ENCODE results near the gene BTBD17.

Gene BTBD17

DNA sequence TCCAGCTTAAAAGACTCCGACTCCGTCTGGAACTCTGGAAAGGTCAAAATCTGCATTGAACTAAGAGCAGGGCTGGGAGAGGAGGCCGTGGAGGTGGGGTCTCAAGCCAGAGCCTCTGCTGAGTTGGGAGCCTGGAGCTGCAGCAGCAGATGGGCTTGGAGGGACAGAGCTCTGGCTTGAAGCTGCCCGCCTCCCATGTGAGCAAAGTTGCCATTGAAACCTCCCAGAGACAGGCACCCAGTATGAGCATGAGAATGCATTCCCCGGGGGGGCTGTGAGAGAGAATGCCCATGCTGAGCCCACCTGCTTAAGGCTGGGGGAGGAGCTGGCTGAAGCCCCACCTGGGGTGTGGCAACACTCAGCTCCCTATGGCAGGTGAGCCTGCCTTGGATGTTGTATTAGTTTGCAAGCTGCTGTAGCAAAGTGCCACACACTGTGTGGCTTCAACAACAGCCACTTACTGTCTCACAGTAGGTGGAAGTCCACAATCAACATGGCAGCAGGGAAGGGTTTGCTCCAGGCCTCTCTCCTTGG, 26.1 kb downstream of the BTBD17 start:
- no peak for DNase-seq (ENCODE audit: low spot score)

DNA sequence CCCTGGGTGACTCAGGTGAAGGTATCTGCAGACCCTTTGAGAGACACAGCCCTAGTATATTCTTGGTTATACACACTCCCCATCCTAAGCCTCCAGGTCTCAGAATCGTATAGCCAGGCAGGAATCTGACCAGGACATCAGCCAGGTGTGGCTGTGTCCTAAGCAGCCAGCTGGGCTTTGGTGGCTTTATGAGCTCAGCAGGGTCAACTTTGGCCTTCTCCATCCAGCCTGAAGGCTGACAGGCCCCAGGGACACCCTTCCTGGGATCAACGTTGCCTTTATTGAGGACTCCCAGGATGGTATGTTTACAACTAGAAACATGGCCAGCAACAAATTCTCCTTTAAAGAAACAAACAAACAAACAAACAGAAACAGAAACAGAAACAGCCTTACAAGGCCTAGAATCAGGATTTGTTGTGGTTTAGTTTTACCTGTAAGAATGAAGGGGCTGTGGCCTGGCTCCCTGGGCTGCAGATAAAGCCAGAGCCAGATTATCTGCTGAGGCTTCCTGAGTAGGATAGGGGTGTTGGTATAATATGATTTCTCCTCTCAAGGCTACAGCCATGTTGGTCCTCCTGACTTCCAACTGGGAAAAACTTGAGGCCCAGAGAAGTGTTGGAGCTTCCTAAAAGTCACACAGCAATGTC, 27.2 kb downstream of the BTBD17 start:
- no peak for DNase-seq (ENCODE audit: low spot score)

DNA sequence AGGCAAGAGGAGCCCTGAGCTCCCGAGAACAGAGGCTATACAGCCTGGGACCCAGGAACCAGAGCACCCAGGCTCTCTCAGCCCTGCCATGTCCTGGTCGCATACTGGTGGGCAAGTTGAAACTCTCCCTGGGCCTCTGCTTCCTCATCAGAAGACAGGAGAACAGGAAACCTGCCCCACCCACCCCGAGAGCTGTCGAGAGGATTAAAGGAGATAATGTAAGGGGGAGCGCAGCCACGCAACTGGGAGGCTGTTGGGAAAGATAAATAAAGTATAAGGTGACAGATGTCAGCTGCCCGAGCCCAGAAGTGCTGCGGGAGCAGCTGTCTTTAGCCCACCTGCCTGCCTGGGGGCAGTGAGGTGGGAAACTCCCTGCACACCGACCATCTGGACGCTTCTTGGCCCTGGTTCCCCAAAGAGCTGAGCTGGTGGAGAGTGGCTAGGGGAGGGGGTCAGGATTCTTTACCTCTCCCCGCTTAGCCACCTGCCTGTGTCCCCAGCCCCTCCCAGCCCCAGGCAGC, 28.8 kb downstream of the BTBD17 start:
- no peak for DNase-seq (ENCODE audit: low spot score)

DNA sequence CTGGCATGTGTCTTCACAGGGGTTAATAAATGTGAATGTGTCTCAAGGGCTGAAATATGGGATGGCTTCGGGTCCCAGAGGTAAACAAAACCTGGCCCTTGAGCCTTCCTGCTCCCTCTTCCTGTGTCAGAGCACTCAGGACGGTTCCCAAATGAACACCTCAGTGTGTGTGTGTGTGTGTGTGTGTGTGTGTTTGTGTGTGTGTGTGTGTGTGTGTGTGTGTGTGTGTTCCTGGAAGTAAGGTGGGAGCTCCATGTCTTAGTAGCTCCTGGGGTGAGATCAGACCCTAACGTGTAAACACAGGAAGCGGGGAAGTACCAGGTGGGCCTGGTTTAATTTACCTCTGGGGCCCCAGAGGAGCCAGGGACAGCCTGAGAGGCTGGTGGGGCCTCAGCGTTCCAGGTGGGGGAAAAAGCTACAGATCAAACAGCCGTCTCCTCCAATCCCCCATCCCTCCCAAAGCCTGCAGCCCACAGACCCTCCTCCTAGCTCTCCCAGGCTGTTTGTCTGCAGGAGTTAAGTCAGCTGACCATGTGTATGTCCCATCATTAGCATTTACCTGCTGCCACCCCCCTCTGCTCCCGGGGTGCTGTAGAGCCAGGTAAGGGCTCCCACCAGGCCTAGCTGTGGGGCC, 29.5 kb downstream of the BTBD17 start:
- DNase-seq (ENCODE audit: low spot score), result no peak

DNA sequence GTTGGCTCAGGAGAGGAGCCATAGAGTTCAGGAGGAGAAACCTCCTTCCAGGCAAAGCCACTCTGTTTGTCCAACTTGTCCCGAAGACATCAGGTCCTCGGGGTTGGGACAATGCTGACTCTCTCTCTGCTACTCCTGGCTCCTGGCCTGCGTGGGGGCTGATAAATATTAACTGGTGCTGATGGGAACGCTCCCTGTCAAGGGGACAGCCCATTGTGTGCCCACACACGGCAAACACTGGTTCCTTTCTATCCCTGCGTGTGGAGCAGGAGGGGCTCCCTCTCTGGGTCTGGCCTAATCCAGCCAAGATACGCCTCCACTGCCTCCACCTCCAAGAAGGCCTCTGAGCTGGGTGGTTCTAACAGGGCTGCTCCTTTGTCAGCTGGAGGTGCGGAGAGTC, 31.2 kb downstream of the BTBD17 start:
- peak; percentile 37 for DNase-seq (ENCODE audit: low spot score)

- no peak for DNase-seq (ENCODE audit: low spot score)
Observed at GRCh38 chr17:74329378-74329777, 32.3 kb downstream of the BTBD17 start.

GRCh38 chr17:74328487-74328886, 33.2 kb downstream of the BTBD17 start:
- no peak for DNase-seq (ENCODE audit: low spot score)

GRCh38 chr17:74326506-74326905, 35.2 kb downstream of the BTBD17 start:
- DNase-seq (ENCODE audit: low spot score), result no peak

DNA sequence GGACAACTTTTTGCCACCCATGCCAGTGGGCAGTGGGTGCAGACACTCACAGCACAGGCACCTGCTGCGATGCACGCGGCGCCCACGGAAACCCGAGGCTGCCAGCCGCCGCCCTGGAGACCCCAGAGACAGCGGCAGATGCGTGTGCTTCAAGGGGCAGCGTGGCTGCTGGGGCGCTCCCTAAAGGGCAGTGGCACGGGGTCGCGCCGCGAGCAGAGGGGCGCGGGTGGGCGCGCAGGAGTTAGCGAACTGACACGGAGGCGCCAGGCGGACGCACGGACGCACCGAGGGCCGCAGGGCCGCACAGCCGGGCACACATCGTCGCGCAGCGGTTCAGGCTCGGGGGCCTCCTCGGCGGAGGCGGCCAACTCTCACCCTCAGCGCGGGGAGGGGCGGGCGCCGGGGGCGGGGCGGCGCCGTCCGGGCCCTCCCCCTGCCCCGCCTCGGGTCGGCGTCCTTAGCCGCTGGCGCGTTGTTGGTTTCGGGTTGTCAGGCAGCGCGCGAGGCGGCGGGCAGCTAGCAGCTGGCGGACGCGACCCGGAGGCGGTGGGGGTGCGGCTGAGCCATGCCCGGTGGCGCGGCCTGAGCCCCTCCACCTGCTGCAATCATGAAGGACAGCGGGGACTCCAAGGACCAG, 35.8 kb downstream of the BTBD17 start, which contains the start of gene KIF19:
Gene KIF19, plus strand, starts transcription at position 484 of the 637 bp plus-strand sequence. Its CDS starts 124 bp downstream, at position 608.
- peak; percentile 25 for DNase-seq (ENCODE audit: low spot score)

DNA sequence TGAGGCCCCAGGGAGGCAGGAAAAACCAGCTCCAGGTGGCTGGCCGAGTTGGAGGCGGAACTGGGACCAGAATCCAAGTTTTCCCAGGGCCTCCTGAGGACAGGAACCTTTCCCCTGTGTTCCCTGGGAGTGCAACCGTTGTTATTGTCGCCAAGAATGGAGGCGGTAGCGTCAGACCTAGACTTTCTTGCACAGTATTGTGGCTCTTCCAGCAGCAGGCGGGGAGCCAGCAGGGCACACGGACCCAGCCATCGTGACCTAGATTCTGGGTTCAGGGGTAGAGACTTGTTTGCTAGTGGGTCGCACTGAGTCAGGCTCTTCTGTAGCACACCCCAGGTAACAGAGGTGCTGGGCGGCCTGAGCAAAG, 36.3 kb downstream of the BTBD17 start:
- peak; percentile 30 for DNase-seq (ENCODE audit: low spot score)

DNA sequence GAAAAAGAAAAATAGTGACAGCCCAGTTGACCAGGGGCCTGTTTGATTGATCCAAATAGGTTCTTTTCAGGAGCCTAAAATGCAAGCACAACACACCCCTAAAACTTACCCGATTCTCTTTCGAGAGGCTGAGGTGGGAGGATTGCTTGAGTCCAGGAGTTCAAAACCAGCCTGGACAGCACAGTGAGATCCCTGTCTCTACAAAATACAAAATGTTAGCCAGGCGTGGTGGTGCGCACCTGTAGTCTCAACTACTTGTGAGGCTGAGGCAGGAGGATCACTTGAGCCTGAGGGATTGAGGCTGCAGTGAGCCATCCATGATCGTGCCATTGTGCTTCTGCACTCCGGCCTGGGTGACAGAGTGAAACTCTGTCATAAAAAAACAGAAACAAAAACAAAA, 37.1 kb downstream of the BTBD17 start:
- DNase-seq (ENCODE audit: low spot score), result no peak

GRCh38 chr17:74318391-74318790, 43.3 kb downstream of the BTBD17 start:
- no peak for DNase-seq (ENCODE audit: low spot score)

DNA sequence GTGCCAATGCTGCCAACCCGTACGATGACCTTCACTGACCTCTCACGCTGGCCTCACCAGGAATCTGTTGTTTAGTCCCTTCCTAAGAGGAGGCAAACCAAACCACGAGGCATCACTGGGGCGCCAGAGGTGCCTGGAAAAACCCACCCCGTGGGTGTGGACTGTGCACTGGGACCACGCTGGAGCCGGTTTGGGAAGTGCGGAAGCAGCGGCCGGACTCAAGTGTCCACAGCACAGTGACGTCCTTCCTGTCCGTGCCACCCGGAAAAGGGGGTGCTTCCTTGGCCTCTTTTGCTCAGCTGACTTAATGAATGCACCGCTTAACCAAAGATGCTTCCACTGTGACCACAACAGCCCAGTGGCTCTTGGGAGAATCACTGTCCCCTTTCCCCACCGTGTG, 44.6 kb downstream of the BTBD17 start:
- DNase-seq (ENCODE audit: low spot score), result no peak

DNA sequence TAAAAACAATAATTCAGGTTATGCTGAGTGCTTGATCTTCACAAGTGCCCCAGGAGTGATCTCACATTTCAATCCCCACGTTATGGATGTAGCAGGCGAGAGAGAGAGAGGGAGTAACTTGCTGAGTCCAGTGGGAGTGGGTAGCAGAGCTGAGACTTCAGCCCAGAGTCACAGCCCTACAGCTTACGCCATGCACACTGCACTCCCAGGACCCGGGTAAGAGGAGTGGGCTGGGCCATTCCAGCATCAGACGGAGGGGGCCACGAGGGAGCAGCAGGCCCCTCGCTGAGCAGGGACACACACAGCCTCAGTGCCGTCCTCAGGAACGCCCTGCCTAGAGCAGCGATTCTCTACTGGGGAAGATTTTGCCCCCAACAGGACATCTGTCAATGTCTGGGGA, 45.4 kb downstream of the BTBD17 start:
- DNase-seq (ENCODE audit: low spot score), result no peak

DNA sequence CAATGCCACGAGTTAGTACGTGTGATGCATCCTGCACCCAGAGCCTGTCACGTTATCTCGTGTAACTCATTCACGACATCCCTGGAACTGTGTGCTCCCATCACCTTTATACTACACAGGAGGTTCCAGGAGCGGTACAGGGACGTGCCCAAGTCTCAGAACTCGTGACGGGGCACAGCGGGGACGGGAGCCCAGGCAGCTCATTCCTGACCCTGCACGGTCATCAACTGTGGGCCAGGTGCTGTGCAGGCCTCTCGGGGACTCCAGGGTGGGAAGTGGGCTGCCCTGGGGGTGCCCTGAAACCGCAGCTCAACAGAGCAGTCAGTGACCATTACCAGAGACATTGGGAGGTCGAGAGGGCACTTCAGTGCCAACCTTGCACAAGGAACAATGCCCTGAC, 46.8 kb downstream of the BTBD17 start:
- no peak for DNase-seq (ENCODE audit: low spot score)

GRCh38 chr17:74309902-74310301, 51.8 kb downstream of the BTBD17 start:
- no peak for DNase-seq (ENCODE audit: low spot score)

DNA sequence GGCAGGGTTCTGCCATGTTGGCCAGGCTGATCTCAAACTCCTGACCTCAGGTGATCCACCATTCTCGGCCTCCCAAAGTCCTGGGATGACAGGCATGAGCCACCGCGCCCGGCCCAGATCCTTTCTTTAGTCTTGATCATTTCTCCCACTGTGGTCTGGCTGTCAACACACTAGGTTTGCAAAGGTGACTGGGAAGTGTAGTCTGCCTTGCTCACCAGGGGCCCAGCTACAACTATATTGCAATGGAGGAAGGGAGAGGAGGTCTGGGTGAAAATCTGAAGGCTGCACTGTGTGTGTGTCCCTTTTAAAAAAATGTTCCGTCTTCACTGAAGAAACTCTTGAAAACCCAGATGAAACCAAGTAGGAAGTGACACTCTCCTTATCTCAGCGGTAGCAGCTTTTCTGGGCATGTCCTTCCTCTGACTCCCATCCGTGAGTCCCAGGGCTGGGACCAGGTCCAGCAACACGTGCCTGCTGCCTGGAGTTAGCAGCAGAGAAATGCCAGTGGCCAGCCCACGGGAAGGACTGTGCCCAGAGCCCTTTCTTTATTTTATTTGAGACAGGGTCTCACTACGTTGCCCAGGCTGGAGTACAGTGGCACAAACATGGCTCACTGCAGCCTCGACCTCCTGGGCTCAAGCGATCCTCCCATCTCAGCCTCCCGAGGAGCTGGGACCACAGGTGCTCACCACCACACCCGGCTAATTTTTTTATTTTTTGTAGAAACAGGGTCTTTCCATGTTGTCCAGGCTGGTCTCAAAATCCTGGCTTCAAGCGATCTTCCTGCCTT, 53.5 kb downstream of the BTBD17 start:
- DNase-seq (ENCODE audit: low spot score), result no peak
